ENCODE data around the gene TEX13B.

Gene TEX13B

GRCh38 chrX:107935664-107936433 lies 46.3 kb downstream of the TEX13B start:
- DNase-seq = peak; percentile 70

GRCh38 chrX:107935200-107935599 lies 47.0 kb downstream of the TEX13B start:
- DNase-seq = peak; percentile 61

DNA sequence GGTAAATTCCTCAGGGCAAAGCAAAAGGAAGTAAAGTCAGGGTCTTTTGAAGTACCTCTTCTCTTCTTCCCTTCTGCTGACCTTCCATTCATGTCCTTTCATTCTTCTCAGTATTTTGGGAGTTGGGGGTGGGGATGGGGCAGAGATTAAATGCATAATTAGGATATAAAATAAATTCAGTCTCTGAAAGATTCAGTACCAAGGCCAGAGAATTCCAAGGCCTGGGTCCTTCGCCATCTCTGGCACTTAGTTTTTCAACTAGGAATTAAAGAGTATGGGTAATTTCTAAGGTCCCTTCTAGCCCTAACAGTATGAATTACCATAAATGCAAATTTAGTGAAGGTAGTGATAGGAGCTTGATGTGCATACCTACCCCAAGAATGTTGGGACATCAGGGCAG lies 47.9 kb downstream of the TEX13B start:
- DNase-seq = no peak
